OCI-LY3 (cell line): ENCODE data around the gene IQCE.

ENCODE experiments used
- H2AFZ ChIP-seq: fragments of 200-600, 300-600 bp; shearing (Covaris generic); 2 replicates; pipeline ENCODE4 v1.6.0; 2014; ENCODE audit warnings: antibody characterized with exemption, low read depth, low read length
- H3K27ac ChIP-seq: fragments of 200-600, 300-600 bp; sonication (generic); 2 replicates; pipeline ENCODE4 v1.5.1; 2014; ENCODE audit warnings: mild to moderate bottlenecking, low read length, moderate library complexity, mixed read lengths
- H3K27me3 ChIP-seq: fragments of 200-600, 300-600 bp; sonication (generic); 2 replicates; pipeline ENCODE4 v1.6.1; 2014; ENCODE audit warnings: low read depth, low read length, mixed read lengths
- H3K36me3 ChIP-seq: fragments of 200-600, 300-600 bp; sonication (generic); replicated peaks from 2 replicates; pipeline ENCODE3; 2014; ENCODE audit warnings: low read depth, low read length, mixed read lengths
- H3K4me1 ChIP-seq: fragments of 300-600, 200-600 bp; sonication (generic); 2 replicates; pipeline ENCODE4 v1.6.1; 2014; ENCODE audit warnings: low read length, mixed read lengths
- H3K4me2 ChIP-seq: fragments of 200-600, 300-600 bp; sonication (generic); 2 replicates; pipeline ENCODE4 v1.6.1; 2014; ENCODE audit warnings: low read length, mixed read lengths
- H3K4me3 ChIP-seq: fragments of 300-600, 200-600 bp; sonication (generic); 2 replicates; pipeline ENCODE4 v1.5.1; 2014; ENCODE audit warnings: antibody characterized with exemption, mild to moderate bottlenecking, low read length, moderate library complexity
- H3K79me2 ChIP-seq: fragments of 300-600, 200-600 bp; shearing (Covaris generic); 2 replicates; pipeline ENCODE4 v1.6.1; 2014; ENCODE audit warnings: mild to moderate bottlenecking, low read length, mixed read lengths
- H3K9ac ChIP-seq: fragments of 300-600, 200-600 bp; shearing (Covaris generic); 2 replicates; pipeline ENCODE4 v1.6.0; 2014; ENCODE audit warnings: mild to moderate bottlenecking, low read length, moderate library complexity
- H3K9me3 ChIP-seq: fragments of 200-600, 300-600 bp; shearing (Covaris generic); 2 replicates; pipeline ENCODE4 v1.6.1; 2014; ENCODE audit warnings: low read length, mixed read lengths; ENCODE audit not compliant: insufficient read depth
- H4K20me1 ChIP-seq: fragments of 200-600, 300-600 bp; sonication (generic); 2 replicates; pipeline ENCODE4 v1.6.1; 2016; ENCODE audit warnings: low read length, mixed read lengths; ENCODE audit not compliant: insufficient read depth
- EZH2phosphoT487 ChIP-seq: fragments of 200-600 bp; shearing (Covaris generic); IDR thresholded peaks from 2 replicates; pipeline ENCODE4 v1.6.1; 2018; ENCODE audit warnings: antibody characterized with exemption, mixed run types, low read depth
- TF ChIP-seq, protein P1 (sequence below): fragments of 200-600, 300-600 bp; sonication (generic); IDR thresholded peaks from 2 replicates; pipeline ENCODE4 v1.5.1; 2014; ENCODE audit warnings: antibody characterized with exemption, low read length, low read depth

The IQCE gene

GRCh38 chr7:2570021-2570420, 11.2 kb downstream of the IQCE start:
- Histone ChIP-seq H3K9me3 (no peaks in the 10 kb centered on the region), H3K27me3 (no peaks in the 10 kb centered on the region), H3K9ac (no peak overlapping the region), H2AFZ (no peak overlapping the region), H3K27ac (no peak overlapping the region), H3K79me2 (peaks cover 21% of the 10 kb centered on the region), H4K20me1 (no peaks in the 10 kb centered on the region), H3K4me3 (no peak overlapping the region), H3K4me1 (peaks cover 40% of the 10 kb centered on the region), H3K4me2 (no peak overlapping the region), H3K36me3 (peaks cover 17% of the 10 kb centered on the region)
- TF ChIP-seq, protein P1, sequence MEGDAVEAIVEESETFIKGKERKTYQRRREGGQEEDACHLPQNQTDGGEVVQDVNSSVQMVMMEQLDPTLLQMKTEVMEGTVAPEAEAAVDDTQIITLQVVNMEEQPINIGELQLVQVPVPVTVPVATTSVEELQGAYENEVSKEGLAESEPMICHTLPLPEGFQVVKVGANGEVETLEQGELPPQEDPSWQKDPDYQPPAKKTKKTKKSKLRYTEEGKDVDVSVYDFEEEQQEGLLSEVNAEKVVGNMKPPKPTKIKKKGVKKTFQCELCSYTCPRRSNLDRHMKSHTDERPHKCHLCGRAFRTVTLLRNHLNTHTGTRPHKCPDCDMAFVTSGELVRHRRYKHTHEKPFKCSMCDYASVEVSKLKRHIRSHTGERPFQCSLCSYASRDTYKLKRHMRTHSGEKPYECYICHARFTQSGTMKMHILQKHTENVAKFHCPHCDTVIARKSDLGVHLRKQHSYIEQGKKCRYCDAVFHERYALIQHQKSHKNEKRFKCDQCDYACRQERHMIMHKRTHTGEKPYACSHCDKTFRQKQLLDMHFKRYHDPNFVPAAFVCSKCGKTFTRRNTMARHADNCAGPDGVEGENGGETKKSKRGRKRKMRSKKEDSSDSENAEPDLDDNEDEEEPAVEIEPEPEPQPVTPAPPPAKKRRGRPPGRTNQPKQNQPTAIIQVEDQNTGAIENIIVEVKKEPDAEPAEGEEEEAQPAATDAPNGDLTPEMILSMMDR, result no peak
- TF ChIP-seq EZH2phosphoT487, result no peak

- no peak overlapping the region for H3K4me2 ChIP-seq
- peaks cover 26% of the 10 kb centered on the region for H3K4me1 ChIP-seq
- no peaks in the 10 kb centered on the region for H3K9me3 ChIP-seq
- peaks cover 16% of the 10 kb centered on the region for H3K79me2 ChIP-seq
- H2AFZ ChIP-seq, result no peak overlapping the region
- TF ChIP-seq, protein P1, result no peak
- TF ChIP-seq EZH2phosphoT487, result no peak
- H3K27ac ChIP-seq, result no peak overlapping the region
- H4K20me1 ChIP-seq, result no peaks in the 10 kb centered on the region
- no peak overlapping the region for H3K9ac ChIP-seq
- H3K4me3 ChIP-seq, result no peak overlapping the region
- no peaks in the 10 kb centered on the region for H3K27me3 ChIP-seq
- peaks cover 27% of the 10 kb centered on the region for H3K36me3 ChIP-seq
Measured at GRCh38 chr7:2571409-2571808, 12.6 kb downstream of the IQCE start.

- H3K79me2 ChIP-seq, result peaks cover 20% of the 10 kb centered on the region
- peaks cover 17% of the 10 kb centered on the region for H3K4me1 ChIP-seq
- no peaks in the 10 kb centered on the region for H4K20me1 ChIP-seq
- H3K4me3 ChIP-seq, result no peak overlapping the region
- H3K9me3 ChIP-seq, result no peaks in the 10 kb centered on the region
- H3K4me2 ChIP-seq, result no peak overlapping the region
- no peak overlapping the region for H3K27ac ChIP-seq
- H3K27me3 ChIP-seq, result no peaks in the 10 kb centered on the region
- TF ChIP-seq EZH2phosphoT487, result no peak
- TF ChIP-seq, protein P1, result no peak
- no peak overlapping the region for H2AFZ ChIP-seq
- no peak overlapping the region for H3K9ac ChIP-seq
- peaks cover 34% of the 10 kb centered on the region for H3K36me3 ChIP-seq
Measured at GRCh38 chr7:2572101-2572842, 13.5 kb downstream of the IQCE start.

DNA sequence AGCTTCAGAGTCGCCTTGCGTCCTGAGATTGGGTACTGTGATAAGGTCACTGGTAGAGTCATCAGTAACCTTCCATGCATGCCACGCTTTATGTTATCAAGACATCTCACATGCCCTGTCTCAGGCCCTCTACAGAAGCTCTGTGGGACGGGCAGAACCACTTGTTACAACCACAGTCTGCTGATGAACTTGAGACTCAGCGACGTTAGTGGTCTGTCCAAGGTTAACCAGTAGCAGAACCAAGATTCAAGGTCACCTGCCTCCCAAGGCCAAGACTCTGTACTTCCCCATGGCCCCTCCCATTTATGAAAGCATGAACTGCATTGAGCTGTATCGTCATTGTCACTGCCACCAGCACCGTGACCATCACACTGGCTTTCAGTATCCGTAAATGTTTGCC, 15.0 kb downstream of the IQCE start:
- H3K36me3 ChIP-seq, result peaks cover 33% of the 10 kb centered on the region
- TF ChIP-seq EZH2phosphoT487, result no peak
- TF ChIP-seq, protein P1, result no peak
- H3K27ac ChIP-seq, result no peak overlapping the region
- no peak overlapping the region for H3K4me3 ChIP-seq
- no peaks in the 10 kb centered on the region for H4K20me1 ChIP-seq
- no peaks in the 10 kb centered on the region for H3K27me3 ChIP-seq
- no peak overlapping the region for H3K4me2 ChIP-seq
- H3K9ac ChIP-seq, result no peak overlapping the region
- no peak overlapping the region for H2AFZ ChIP-seq
- H3K4me1 ChIP-seq, result peaks cover 2% of the 10 kb centered on the region
- H3K79me2 ChIP-seq, result peaks cover 14% of the 10 kb centered on the region
- H3K9me3 ChIP-seq, result no peaks in the 10 kb centered on the region
